ENCODE results near the gene ZNF575.

GRCh38 chr19:43563816-43564457, 30.9 kb downstream of the ZNF575 start:
- TF ChIP-seq CTCF (IDR thresholded peaks at IDR 0.05 in 2 of 3, conservative IDR thresholded peaks at IDR 0.05 in 1 of 3; ENCODE audit: control insufficient read depth in 2 of 3, extremely low read depth in 1 of 3, insufficient read depth in 1 of 3, low read depth in 3 of 3, low read length in 3 of 3): no peak
- TF ChIP-seq NBN (IDR thresholded peaks at IDR 0.05): no peak
- no peak for TF ChIP-seq POLR2A (IDR thresholded peaks at IDR 0.05; ENCODE audit: low read depth, low read length)
- no peak for TF ChIP-seq CEBPB (IDR thresholded peaks at IDR 0.05; ENCODE audit: borderline replicate concordance in 1 of 2, low read depth in 2 of 2, low read length in 2 of 2)

Measured in GM12878 (cell line).